Coronary artery (tissue), 2 donors: ENCODE results near the gene SREBF2.
A peak's percentile ranks its signal among the peaks of the same experiment; 100 is the strongest.

Experiments used
- DNase-seq: peaks from one replicate; pipeline ENCODE4 v3.0.0-alpha.2; 2017; ENCODE audit warnings: low spot score
- H3K27ac ChIP-seq, 2 donors: fragments of 200-600 bp; sonication (generic); one replicate each; pipeline ENCODE4 v1.5.1; 2016 to 2019
- H3K4me3 ChIP-seq: fragments of 200-600 bp; sonication (generic); 2 replicates; pipeline ENCODE4 v1.5.1; 2016; ENCODE audit warnings: mild to moderate bottlenecking, moderate library complexity
- TF ChIP-seq, protein P1 (sequence below): fragments of 200-600 bp; sonication (generic); IDR thresholded peaks from one replicate; pipeline ENCODE4 v1.5.1; 2019; ENCODE audit warnings: antibody characterized with exemption

The SREBF2 gene

DNA sequence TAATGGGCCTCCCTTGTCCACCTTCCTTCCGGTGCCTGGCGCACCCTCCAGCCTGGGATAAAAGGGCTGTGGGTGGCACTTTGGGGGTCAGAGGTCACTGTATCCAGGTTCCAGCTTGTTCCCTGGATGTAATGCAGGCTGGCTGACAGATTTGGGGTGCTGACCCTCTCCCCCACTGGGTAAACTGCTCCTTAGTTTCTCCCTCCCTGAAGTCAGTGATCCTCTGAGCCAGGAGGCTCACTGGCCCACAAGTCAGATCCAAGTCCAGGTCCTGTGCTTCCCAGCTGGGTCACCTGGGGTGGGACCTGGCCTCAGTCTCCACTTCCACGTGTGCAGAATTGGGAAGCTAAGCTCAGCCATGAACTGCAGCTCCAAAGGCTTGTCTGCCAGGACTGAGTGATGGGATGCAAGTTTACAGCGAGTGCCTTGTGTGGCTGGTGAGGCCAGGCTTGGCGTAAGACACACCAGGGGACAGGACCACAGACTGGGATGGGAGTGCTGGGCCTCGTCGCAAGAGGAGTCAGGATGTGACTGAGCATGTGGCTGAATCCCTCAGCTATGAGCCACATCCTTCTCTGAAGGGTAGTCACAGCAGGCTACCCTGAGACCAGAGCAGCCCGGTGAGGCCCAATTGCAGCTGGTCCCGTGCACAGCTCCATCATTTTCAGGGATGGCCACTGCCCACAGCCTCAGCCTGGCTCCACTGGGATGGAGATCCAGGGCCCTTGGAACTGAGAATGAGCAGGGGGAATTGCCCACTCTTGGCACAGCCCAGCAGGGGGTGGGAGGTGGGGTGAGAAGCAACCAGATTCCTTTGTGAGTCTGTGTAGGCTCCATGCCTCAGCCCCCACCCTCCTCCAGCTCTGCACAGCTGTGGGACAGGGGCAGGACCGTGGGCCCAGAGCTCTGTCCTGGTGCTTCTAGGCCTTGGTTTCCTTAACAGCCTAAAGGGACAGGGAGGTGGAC lies 74.8 kb downstream of the SREBF2 start:
- TF ChIP-seq, protein P1, sequence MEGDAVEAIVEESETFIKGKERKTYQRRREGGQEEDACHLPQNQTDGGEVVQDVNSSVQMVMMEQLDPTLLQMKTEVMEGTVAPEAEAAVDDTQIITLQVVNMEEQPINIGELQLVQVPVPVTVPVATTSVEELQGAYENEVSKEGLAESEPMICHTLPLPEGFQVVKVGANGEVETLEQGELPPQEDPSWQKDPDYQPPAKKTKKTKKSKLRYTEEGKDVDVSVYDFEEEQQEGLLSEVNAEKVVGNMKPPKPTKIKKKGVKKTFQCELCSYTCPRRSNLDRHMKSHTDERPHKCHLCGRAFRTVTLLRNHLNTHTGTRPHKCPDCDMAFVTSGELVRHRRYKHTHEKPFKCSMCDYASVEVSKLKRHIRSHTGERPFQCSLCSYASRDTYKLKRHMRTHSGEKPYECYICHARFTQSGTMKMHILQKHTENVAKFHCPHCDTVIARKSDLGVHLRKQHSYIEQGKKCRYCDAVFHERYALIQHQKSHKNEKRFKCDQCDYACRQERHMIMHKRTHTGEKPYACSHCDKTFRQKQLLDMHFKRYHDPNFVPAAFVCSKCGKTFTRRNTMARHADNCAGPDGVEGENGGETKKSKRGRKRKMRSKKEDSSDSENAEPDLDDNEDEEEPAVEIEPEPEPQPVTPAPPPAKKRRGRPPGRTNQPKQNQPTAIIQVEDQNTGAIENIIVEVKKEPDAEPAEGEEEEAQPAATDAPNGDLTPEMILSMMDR: no peak
- Histone ChIP-seq H3K27ac (no peak overlapping the region), H3K4me3 (no peak overlapping the region)
- no peak for DNase-seq

DNA sequence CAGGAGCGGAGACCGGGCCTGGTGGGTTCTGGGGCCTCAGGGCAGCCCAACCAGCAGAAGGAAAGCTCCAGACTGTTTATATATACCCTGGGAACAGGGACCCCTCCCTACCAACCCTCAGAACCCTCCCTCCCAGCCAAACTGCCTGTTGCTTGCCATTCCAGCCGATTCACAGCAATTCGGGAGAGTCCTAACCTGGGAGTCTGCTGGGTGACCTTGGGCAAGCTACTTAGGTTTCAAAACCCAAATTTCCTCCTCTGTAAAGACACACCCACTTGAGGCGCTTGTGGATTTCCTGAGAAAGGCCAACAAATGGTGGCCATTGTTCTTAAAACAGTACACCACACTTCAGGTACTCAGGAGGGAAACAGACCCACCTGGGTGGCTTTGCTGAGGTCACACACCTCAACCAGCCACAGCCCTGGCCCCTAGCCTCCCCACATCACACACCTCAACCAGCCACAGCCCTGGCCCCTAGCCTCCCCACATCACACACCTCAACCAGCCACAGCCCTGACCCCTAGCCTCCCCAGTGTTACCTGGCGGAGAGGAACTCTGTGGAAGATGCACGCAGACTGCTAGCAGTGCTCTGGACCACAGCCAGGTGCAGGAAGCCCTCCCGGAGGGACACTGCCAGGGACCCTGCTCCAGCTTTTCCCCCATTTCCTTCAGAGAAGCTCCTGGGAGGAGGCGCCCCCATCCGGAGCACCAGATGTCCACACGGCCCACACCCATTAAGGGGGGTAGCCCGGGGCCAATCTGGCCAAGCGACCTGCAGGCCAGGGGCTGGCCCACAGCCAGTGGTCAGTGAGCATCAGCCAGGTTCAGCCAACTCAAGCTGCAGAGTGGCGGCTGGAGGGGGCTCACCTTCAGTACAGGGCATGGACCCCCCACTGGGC lies 75.8 kb downstream of the SREBF2 start:
- TF ChIP-seq, protein P1: no peak
- no peak overlapping the region for H3K4me3 ChIP-seq
- no peak overlapping the region for H3K27ac ChIP-seq
- DNase-seq: no peak

DNA sequence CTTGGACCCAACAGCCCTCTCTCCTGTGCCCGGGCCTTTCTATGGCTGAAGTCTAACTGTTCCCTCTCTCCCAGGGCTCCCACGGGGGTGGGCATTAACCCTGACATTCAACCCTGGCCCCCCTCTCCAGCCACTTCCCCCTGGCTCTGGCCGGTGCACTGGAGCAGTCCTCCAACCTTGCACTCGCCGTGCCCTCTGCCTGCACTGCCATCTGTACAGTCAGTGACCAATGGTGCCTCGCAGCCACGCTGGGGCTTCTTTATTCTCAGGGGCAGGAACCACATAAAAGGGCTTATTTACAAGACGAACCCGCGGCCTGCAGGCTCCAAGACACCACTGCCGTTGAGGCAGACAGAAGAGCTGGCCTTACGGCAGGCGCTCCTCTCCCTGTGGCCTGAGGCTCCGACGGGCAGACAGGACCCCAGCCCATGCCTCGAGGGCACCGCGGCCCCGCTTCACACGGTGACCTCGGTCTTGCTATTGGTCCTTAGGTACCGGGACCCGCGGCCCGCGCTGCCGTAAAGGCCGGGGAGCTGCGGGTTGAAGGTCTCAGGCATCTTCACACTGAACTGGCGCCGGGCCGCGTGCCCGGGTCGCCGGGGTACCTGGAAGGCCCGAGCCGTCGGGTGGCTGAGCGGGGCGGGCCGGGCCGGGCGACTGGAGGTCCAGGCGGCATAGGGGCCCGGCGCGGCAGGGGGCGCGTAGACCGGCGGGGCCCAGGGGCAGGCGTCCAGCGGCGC lies 76.6 kb downstream of the SREBF2 start:
- H3K27ac ChIP-seq: no peak overlapping the region
- TF ChIP-seq, protein P1: no peak
- DNase-seq: no peak
- peak overlapping the region; percentile 65 for H3K4me3 ChIP-seq

DNA sequence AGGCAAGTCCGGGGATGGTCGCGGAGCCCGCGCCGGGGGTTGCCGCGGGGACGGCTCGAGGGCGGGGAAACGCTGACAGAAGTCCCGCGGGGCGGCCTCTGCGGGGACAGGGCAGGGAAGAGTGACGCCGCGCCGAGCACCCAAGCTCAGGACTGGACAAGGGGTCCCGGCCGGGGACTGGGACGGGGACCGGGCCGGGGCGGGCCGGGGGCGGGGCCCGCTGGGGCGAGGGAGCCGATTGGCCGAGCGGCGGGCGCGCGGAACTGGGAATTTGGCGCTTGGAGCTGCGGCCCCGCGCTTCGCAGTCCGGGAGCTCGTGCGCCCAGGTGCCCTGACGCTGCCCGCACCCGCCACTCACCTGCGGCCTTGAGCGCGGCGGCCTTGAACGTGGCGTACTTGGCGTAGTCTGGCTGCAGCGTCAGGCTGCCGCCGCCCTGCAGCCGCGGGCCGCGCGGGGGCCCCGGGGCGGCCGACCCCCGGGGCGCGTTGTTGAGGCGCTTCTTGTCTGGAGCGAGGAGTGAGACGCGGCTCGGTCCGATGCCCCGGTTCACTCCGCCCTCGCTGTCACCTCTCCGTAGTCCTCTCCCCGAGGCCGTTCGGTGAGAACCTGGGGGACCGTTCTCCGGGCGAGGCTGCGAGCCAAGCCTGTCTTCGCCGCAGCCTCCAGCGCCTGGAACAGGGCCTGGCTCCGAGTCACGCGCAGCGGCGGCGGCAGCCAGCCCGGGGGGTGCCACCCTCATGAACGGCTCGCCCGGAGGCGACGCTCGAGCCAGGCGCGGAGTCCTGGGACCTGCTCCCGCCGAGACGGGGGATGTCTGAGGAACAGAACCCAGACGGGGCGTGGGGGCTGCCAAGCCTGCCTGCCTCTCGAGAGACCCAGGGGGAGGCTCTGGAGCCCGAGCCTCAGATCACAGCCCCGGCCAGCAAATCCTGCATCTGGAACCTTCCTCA lies 77.4 kb downstream of the SREBF2 start:
- no peak overlapping the region for H3K27ac ChIP-seq
- H3K4me3 ChIP-seq: peak overlapping the region; percentile 65
- TF ChIP-seq, protein P1: no peak
- DNase-seq: no peak

DNA sequence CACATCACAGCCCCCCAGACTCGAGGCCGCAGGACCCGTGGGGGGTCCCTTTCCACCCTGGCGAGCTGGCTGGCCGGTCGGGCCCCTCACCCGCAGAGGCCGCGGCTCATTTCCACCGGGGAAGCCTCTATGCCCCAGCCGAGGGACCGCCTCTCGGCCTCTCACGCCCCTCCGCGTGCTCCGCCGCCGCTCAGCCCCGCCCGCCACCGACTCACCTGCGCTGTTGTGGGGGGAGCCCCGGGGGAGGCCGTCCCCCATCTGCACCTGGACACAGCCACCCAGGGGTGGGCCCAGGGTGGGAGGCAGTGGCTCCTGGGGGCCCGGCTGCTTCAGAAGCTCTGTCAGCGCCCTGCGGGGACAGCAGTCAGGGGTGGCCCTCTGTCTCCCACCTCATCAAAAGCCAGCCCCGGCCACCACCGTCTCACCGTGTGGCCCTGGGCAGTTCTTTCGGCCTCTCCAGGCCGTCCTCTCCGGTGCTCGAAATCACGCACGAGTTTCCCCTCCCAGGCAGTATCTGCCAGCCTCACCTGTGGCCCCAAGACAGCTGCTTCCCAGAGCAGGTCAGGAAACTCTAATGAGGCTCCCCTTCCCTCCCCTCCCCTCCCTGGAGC lies 78.2 kb downstream of the SREBF2 start:
- no peak for DNase-seq
- Histone ChIP-seq H3K4me3 (peak overlapping the region; percentile 65), H3K27ac (no peak overlapping the region)
- TF ChIP-seq, protein P1: no peak
